HL-60 (cell line): Measurements from ENCODE around the gene SH3TC2.

Source experiments
- DNase-seq, 2 experiments: peaks; one replicate each; pipeline ENCODE4 v3.0.0-alpha.2; 2010 to 2020; ENCODE audit warnings: low read depth in 1 of 2, low spot score in 1 of 2
- H3K27ac ChIP-seq: fragments of 250-450 bp; sonication (Bioruptor Pico); replicated peaks from 2 replicates; pipeline ENCODE4 v1.5.1; 2020; ENCODE audit warnings: mild to moderate bottlenecking, moderate library complexity
- H3K27me3 ChIP-seq: fragments of 250-450 bp; sonication (Bioruptor Pico); 2 replicates; pipeline ENCODE4 v1.5.1; 2021; ENCODE audit warnings: mild to moderate bottlenecking, moderate library complexity; ENCODE audit not compliant: insufficient read depth, poor library complexity, severe bottlenecking
- H3K4me3 ChIP-seq: replicated peaks from 2 replicates; pipeline ENCODE4 v1.5.1; 2011; ENCODE audit warnings: mild to moderate bottlenecking, control low read depth, low read length; ENCODE audit not compliant: insufficient read depth
- GABPA ChIP-seq: IDR thresholded peaks from 2 replicates; pipeline ENCODE4 v1.6.1; 2012; ENCODE audit warnings: low read depth
- POLR2AphosphoS5 ChIP-seq: IDR thresholded peaks from 2 replicates; pipeline ENCODE4 v1.6.1; 2012; ENCODE audit warnings: low read depth
- REST ChIP-seq: IDR thresholded peaks from 2 replicates; pipeline ENCODE4 v1.6.1; 2012; ENCODE audit warnings: low read depth; ENCODE audit not compliant: insufficient replicate concordance
- SPI1 ChIP-seq: IDR thresholded peaks from 2 replicates; pipeline ENCODE4 v1.6.1; 2012; ENCODE audit warnings: low read depth, mild to moderate bottlenecking, borderline replicate concordance
- TF ChIP-seq, protein P1 (sequence below): IDR thresholded peaks from one replicate; pipeline ENCODE4 v1.5.1; 2011; ENCODE audit warnings: low read length, control low read depth, inconsistent platforms; ENCODE audit not compliant: insufficient read depth

Gene SH3TC2

DNA sequence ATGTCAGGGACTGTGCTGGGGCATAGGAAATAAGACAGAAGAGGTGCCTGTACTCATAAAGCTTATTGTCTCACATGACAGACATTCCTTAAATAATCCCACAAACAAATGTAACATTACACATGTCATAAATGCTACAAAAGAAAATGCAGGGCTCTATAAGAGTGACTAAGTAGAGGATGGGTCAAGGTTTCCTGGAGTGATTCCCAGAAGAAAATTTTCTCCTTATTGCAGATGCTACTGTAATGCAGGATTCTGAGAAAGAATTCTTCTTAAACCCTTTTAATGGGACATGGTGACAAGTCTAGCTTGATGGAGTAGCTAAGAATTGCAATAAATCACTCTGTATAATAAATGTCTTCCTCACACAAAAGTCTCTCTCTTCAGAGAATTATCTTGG lies 55.7 kb downstream of the SH3TC2 start:
- TF ChIP-seq SPI1 (no peak), GABPA (no peak), REST (no peak), POLR2AphosphoS5 (no peak)
- TF ChIP-seq, protein P1, sequence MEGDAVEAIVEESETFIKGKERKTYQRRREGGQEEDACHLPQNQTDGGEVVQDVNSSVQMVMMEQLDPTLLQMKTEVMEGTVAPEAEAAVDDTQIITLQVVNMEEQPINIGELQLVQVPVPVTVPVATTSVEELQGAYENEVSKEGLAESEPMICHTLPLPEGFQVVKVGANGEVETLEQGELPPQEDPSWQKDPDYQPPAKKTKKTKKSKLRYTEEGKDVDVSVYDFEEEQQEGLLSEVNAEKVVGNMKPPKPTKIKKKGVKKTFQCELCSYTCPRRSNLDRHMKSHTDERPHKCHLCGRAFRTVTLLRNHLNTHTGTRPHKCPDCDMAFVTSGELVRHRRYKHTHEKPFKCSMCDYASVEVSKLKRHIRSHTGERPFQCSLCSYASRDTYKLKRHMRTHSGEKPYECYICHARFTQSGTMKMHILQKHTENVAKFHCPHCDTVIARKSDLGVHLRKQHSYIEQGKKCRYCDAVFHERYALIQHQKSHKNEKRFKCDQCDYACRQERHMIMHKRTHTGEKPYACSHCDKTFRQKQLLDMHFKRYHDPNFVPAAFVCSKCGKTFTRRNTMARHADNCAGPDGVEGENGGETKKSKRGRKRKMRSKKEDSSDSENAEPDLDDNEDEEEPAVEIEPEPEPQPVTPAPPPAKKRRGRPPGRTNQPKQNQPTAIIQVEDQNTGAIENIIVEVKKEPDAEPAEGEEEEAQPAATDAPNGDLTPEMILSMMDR: no peak
- Histone ChIP-seq H3K27me3 (no peaks in the 10 kb centered on the region), H3K4me3 (no peak overlapping the region), H3K27ac (no peak overlapping the region)
- no peak for DNase-seq

- H3K27ac ChIP-seq: no peak overlapping the region
- no peak for DNase-seq
- TF ChIP-seq, protein P1: no peak
- TF ChIP-seq SPI1 (no peak), GABPA (no peak)
- H3K27me3 ChIP-seq: no peaks in the 10 kb centered on the region
- H3K4me3 ChIP-seq: no peak overlapping the region
These were observed 56.4 kb downstream of the SH3TC2 start for GRCh38 chr5:149006426-149006825.

GRCh38 chr5:149005077-149005892 lies 57.6 kb downstream of the SH3TC2 start:
- DNase-seq: no peak

More at GRCh38 chr5:149005077-149005892, 57.6 kb downstream of the SH3TC2 start:
- TF ChIP-seq, protein P1: no peak
- TF ChIP-seq SPI1 (no peak), POLR2AphosphoS5 (no peak), REST (no peak), GABPA (no peak)
- no peaks in the 10 kb centered on the region for H3K27me3 ChIP-seq
- H3K4me3 ChIP-seq: no peak overlapping the region
- no peak overlapping the region for H3K27ac ChIP-seq
